Fibroblast of upper back skin (primary cell): ENCODE data around the gene ZAR1L.
"Not testable (repeated sequence)": the region's sequence is repeated elsewhere in the genome, so short reads cannot be mapped to it uniquely, and the experiment has no call there.

Source experiments
- DNase-seq: peaks from one replicate; pipeline ENCODE4 v3.0.0-alpha.2; 2013

The ZAR1L gene

GRCh38 chr13:32315238-32316027, at the start of gene ZAR1L, which contains the start of gene BRCA2:
Gene ZAR1L, minus strand, starts transcription at chr13:32315363. Its CDS starts 3,438 bp downstream, at chr13:32311925.
Gene BRCA2, plus strand, starts transcription at chr13:32315508. Its CDS starts 953 bp downstream, at chr13:32316461.
- peak; percentile 90 for DNase-seq

- peak; percentile 2 for DNase-seq
Measured at GRCh38 chr13:32362574-32362973, 47.4 kb upstream of the ZAR1L start.

GRCh38 chr13:32355935-32356334, 40.8 kb upstream of the ZAR1L start:
- not testable (repeated sequence) for DNase-seq

- DNase-seq, result no peak
Measured at GRCh38 chr13:32354040-32354439, 38.9 kb upstream of the ZAR1L start.

GRCh38 chr13:32350839-32351441, 35.8 kb upstream of the ZAR1L start:
- DNase-seq, result not testable (repeated sequence)

- DNase-seq, result no peak
Measured at GRCh38 chr13:32347651-32348050, 32.5 kb upstream of the ZAR1L start.

GRCh38 chr13:32340914-32341313, 25.8 kb upstream of the ZAR1L start:
- no peak for DNase-seq

- no peak for DNase-seq
Measured at GRCh38 chr13:32334671-32335070, 19.5 kb upstream of the ZAR1L start.

GRCh38 chr13:32330441-32330840, 15.3 kb upstream of the ZAR1L start:
- peak; percentile 81 for DNase-seq

- DNase-seq, result peak; percentile 72
Measured at GRCh38 chr13:32323912-32324311, 8.7 kb upstream of the ZAR1L start.

- DNase-seq, result no peak
Measured at GRCh38 chr13:32320528-32320927, 5.4 kb upstream of the ZAR1L start.

GRCh38 chr13:32317716-32318465, 2.7 kb upstream of the ZAR1L start:
- no peak for DNase-seq

GRCh38 chr13:32316501-32316900, 1.3 kb upstream of the ZAR1L start:
- DNase-seq, result no peak

- no peak for DNase-seq
Measured at GRCh38 chr13:32316028-32316339, 821 bp upstream of the ZAR1L start.

- peak; percentile 35 for DNase-seq
Measured at GRCh38 chr13:32314271-32315237, 609 bp downstream of the ZAR1L start.

- DNase-seq, result no peak
Measured at GRCh38 chr13:32311188-32311897, 3.8 kb downstream of the ZAR1L start.

GRCh38 chr13:32310134-32310706, 4.9 kb downstream of the ZAR1L start:
- DNase-seq, result peak; percentile 61

- no peak for DNase-seq
Measured at GRCh38 chr13:32309312-32310133, 5.6 kb downstream of the ZAR1L start.

- DNase-seq, result no peak
Measured at GRCh38 chr13:32305646-32306045, 9.5 kb downstream of the ZAR1L start.

- no peak for DNase-seq
Measured at GRCh38 chr13:32302461-32302860, 12.7 kb downstream of the ZAR1L start.

- DNase-seq, result no peak
Measured at GRCh38 chr13:32300920-32301319, 14.2 kb downstream of the ZAR1L start.
